Body of pancreas (tissue), 4 donors: Measurements from ENCODE around the gene FUT8. TPM values are rescaled to one million over a fixed set of nuclear protein-coding genes. Genes with fewer than 3 reads are reported as not detected.

Experiments
- ATAC-seq: fragments of 150-250 bp; one replicate; pipeline ENCODE4 v1.9.1; 2016
- DNase-seq, 4 donors: peaks; one replicate each; pipeline ENCODE4 v3.0.0-alpha.2; 2019
- H3K27ac ChIP-seq, 4 donors: fragments of 200-600 bp; sonication (generic); 1 replicate in 3 of 4; 2 replicates in 1 of 4; pipeline versions ENCODE4 v1.5.1 to v1.6.1; 2016 to 2019; ENCODE audit warnings: mild to moderate bottlenecking in 1 of 4, mixed read lengths in 1 of 4, moderate library complexity in 1 of 4
- H3K27me3 ChIP-seq, 2 donors: fragments of 200-600 bp; sonication (generic); one replicate each; pipeline ENCODE4 v1.6.0; 2016; ENCODE audit warnings: mild to moderate bottlenecking in 1 of 2
- H3K36me3 ChIP-seq, 2 donors: fragments of 200-600 bp; sonication (generic); replicated peaks in 1 of 2; 2 replicates each; pipeline ENCODE4 v1.5.1; 2016; ENCODE audit warnings: low read depth in 2 of 2; ENCODE audit not compliant: insufficient read depth in 1 of 2
- H3K4me1 ChIP-seq: fragments of 200-600 bp; sonication (generic); one replicate; pipeline ENCODE4 v1.6.0; 2016
- H3K4me3 ChIP-seq, 2 donors: fragments of 200-600 bp; sonication (generic); 1 replicate in 1 of 2; 2 replicates in 1 of 2; pipeline ENCODE4 v1.5.1; 2016 to 2019
- H3K9me3 ChIP-seq, 3 donors: fragments of 200-600 bp; sonication (generic); 1 replicate in 2 of 3; 2 replicates in 1 of 3; pipeline ENCODE4 v1.5.1; 2016
- CTCF ChIP-seq, 7 experiments: fragments of 450-650 bp in 4 of 7; fragments of 200-600 bp in 3 of 7; sonication (generic) in 3 of 7; IDR thresholded peaks; one replicate each; pipeline ENCODE4 v1.5.1; 2016 to 2019; ENCODE audit warnings: antibody characterized with exemption in 7 of 7
- POLR2A ChIP-seq, 3 donors: fragments of 450-650 bp; IDR thresholded peaks; one replicate each; pipeline ENCODE4 v1.6.1; 2016; ENCODE audit warnings: antibody characterized with exemption in 3 of 3, mild to moderate bottlenecking in 2 of 3
- WGBS, 2 donors: methylation state at CpG; one replicate each; pipeline ENCODE4 v1.1.5; 2017; 5-methylcytosine and 5-hydroxymethylcytosine counted together
- intact Hi-C: fragments of 100-400 bp; cut with DNase I; formaldehyde crosslinking; loops from one replicate; pipeline ENCODE4 v1.15.1; 2023
- total RNA-seq, 2 donors: library from RNA; depleted of rRNA; stranded (reverse); fragments of >200 nt; gene quantifications; one replicate each; pipeline ENCODE4 v1.1.0, GENCODE V29; 2016

FUT8 gene
- total RNA-seq, 2 donors from 2014 or later = 31.1 to 33.0 TPM

- 33 to 62% methylated on average over 3 of the region's 3 CpGs for WGBS, 2 donors
- Histone ChIP-seq H3K27me3 (no peaks in the 10 kb centered on the region), H3K4me3 (no peak overlapping the region), H3K36me3 (no peaks in the 10 kb centered on the region), H3K4me1 (peaks cover 5% of the 10 kb centered on the region), H3K27ac (no peak overlapping the region), H3K9me3 (no peaks in the 10 kb centered on the region)
- DNase-seq (no peak), ATAC-seq (no peak)
- intact Hi-C loops = no loop called here
- no peak for TF ChIP-seq CTCF (IDR thresholded peaks at IDR 0.05)
- no peak for TF ChIP-seq POLR2A (IDR thresholded peaks at IDR 0.05)
These were observed 4.4 kb upstream of the FUT8 start for GRCh38 chr14:65408113-65408512.

GRCh38 chr14:65410640-65411039 is 1.9 kb upstream of the FUT8 start:
- no peak for TF ChIP-seq CTCF (IDR thresholded peaks at IDR 0.05)
- no peak for TF ChIP-seq POLR2A (IDR thresholded peaks at IDR 0.05)
- DNase-seq (no peak), ATAC-seq (no peak)
- no peaks in the 10 kb centered on the region for H3K36me3 ChIP-seq
- H3K4me3 ChIP-seq = no peak overlapping the region
- intact Hi-C loops = no loop called here
- H3K27me3 ChIP-seq = no peaks in the 10 kb centered on the region
- H3K4me1 ChIP-seq = peaks cover 12% of the 10 kb centered on the region
- 88 to 92% methylated on average over 2 of the region's 2 CpGs for WGBS, 2 donors
- no peaks in the 10 kb centered on the region for H3K9me3 ChIP-seq
- H3K27ac ChIP-seq = no peak overlapping the region

GRCh38 chr14:65411656-65412031 is 886 bp upstream of the FUT8 start:
- DNase-seq = peak; percentile 91 to 94 (median 93)
- intact Hi-C loops = no loop called here
- peak; percentile 80 for ATAC-seq

GRCh38 chr14:65412856-65413738 is 567 bp downstream of the FUT8 start:
- H3K4me3 ChIP-seq = peak overlapping the region; percentile 77 to 95
- no peaks in the 10 kb centered on the region for H3K36me3 ChIP-seq
- DNase-seq = peak in 1 of 4 donors; percentile 15
- TF ChIP-seq POLR2A (IDR thresholded peaks at IDR 0.05) = no peak
- TF ChIP-seq CTCF (IDR thresholded peaks at IDR 0.05) = peak in 1 of 7 experiments; percentile 8
- no peaks in the 10 kb centered on the region for H3K27me3 ChIP-seq
- WGBS, 2 donors = 0% methylated on average over 10 to 74 of the region's 87 CpGs
- H3K9me3 ChIP-seq = no peaks in the 10 kb centered on the region
- ATAC-seq = peak; percentile 54
- H3K27ac ChIP-seq = peak overlapping the region; percentile 91 to 95 (median 94)
- intact Hi-C loops = no loop called here
- peaks cover 12% of the 10 kb centered on the region for H3K4me1 ChIP-seq

More at GRCh38 chr14:65411656-65412031, 886 bp upstream of the FUT8 start:
- peak overlapping the region; percentile 77 to 95 for H3K4me3 ChIP-seq
- TF ChIP-seq POLR2A (IDR thresholded peaks at IDR 0.05) = peak; percentile 10 to 77 (median 65)
- TF ChIP-seq CTCF (IDR thresholded peaks at IDR 0.05) = peak in 1 of 7 experiments; percentile 6
- H3K4me1 ChIP-seq = peaks cover 12% of the 10 kb centered on the region
- H3K9me3 ChIP-seq = no peaks in the 10 kb centered on the region
- H3K36me3 ChIP-seq = no peaks in the 10 kb centered on the region
- peak overlapping the region; percentile 91 to 95 (median 94) for H3K27ac ChIP-seq
- H3K27me3 ChIP-seq = no peaks in the 10 kb centered on the region
- 0% methylated on average over 17 to 31 of the region's 31 CpGs for WGBS, 2 donors
